K562 (cell line): Measurements from ENCODE around the gene CHAF1A. TPM values are rescaled to one million over a fixed set of nuclear protein-coding genes. Genes with fewer than 3 reads are reported as not detected.

ENCODE experiments used
- ATF7 ChIP-seq: fragments of 450-650 bp; IDR thresholded peaks from 2 replicates; pipeline ENCODE4 v1.7.1; 2014; ENCODE audit warnings: mild to moderate bottlenecking, moderate library complexity
- BRF2 ChIP-seq: IDR thresholded peaks from 3 replicates; pipeline ENCODE4 v1.6.1; 2011; ENCODE audit warnings: borderline replicate concordance, mild to moderate bottlenecking; ENCODE audit not compliant: insufficient read length, insufficient read depth
- CREB1 ChIP-seq, 2 experiments: sonication (generic) in 1 of 2; formaldehyde crosslinking in 1 of 2; IDR thresholded peaks; 2 replicates each; pipeline versions ENCODE4 v1.6.1 to v1.8.0; 2012 to 2022; ENCODE audit warnings: inconsistent platforms in 1 of 2, mild to moderate bottlenecking in 1 of 2, missing genetic modification reagents in 1 of 2, moderate library complexity in 1 of 2
- CREBBP ChIP-seq: IDR thresholded peaks from one replicate; pipeline ENCODE4 v1.6.1; 2012; ENCODE audit warnings: low read depth, mild to moderate bottlenecking, control low read depth, inconsistent platforms, low read length
- HMGXB4 ChIP-seq: sonication (generic); formaldehyde crosslinking; IDR thresholded peaks from 2 replicates; pipeline ENCODE4 v1.8.1; 2023; ENCODE audit warnings: mild to moderate bottlenecking, missing genetic modification reagents
- IRF2 ChIP-seq: sonication (generic); formaldehyde crosslinking; IDR thresholded peaks from 2 replicates; pipeline ENCODE4 v1.8.1; 2022; ENCODE audit warnings: mild to moderate bottlenecking, missing genetic modification reagents
- NEUROD1 ChIP-seq: fragments of 150-350 bp; IDR thresholded peaks from 2 replicates; pipeline ENCODE4 v1.6.1; 2014; ENCODE audit warnings: borderline replicate concordance, low read length, low read depth; ENCODE audit not compliant: partially characterized antibody
- PTRF ChIP-seq: fragments of 450-650 bp; IDR thresholded peaks from 2 replicates; pipeline ENCODE4 v1.6.1; 2016; ENCODE audit warnings: mild to moderate bottlenecking, missing genetic modification characterization, missing compliant biosample characterization
- RFX7 ChIP-seq: fragments of 250-450 bp; sonication (Bioruptor Pico); IDR thresholded peaks from 2 replicates; pipeline ENCODE4 v1.5.1; 2021; ENCODE audit warnings: mild to moderate bottlenecking
- RNF219 ChIP-seq: fragments of 250-450 bp; sonication (Bioruptor Pico); IDR thresholded peaks from 2 replicates; pipeline ENCODE4 v1.5.0; 2022; ENCODE audit warnings: mild to moderate bottlenecking
- SIRT6 ChIP-seq: IDR thresholded peaks from one replicate; pipeline ENCODE4 v1.6.1; 2012; ENCODE audit warnings: low read depth, mild to moderate bottlenecking, control low read depth, inconsistent platforms, low read length, moderate library complexity
- SMARCA5 ChIP-seq: fragments of 450-650 bp; IDR thresholded peaks from 2 replicates; pipeline ENCODE4 v1.6.1; 2016
- STAT5A ChIP-seq: IDR thresholded peaks from 2 replicates; pipeline ENCODE4 v1.6.1; 2012; ENCODE audit warnings: low read length, inconsistent platforms, borderline replicate concordance
- TEAD2 ChIP-seq: fragments of 450-650 bp; IDR thresholded peaks from 2 replicates; pipeline ENCODE4 v1.6.1; 2016; ENCODE audit warnings: missing genetic modification characterization, control low read depth, missing compliant biosample characterization
- ZEB2 ChIP-seq: fragments of 450-650 bp; IDR thresholded peaks from 2 replicates; pipeline ENCODE4 v1.6.1; 2016
- ZFPM2 ChIP-seq: fragments of 250-450 bp; sonication (Bioruptor Pico); IDR thresholded peaks from 2 replicates; pipeline ENCODE4 v1.5.1; 2022; ENCODE audit warnings: mild to moderate bottlenecking
- ZNF239 ChIP-seq: fragments of 250-450 bp; sonication (Bioruptor Pico); IDR thresholded peaks from 2 replicates; pipeline ENCODE4 v1.4.0; 2020; ENCODE audit warnings: mild to moderate bottlenecking
- ZNF583 ChIP-seq: fragments of 250-450 bp; sonication (Bioruptor Pico); IDR thresholded peaks from 2 replicates; pipeline ENCODE4 v1.4.0; 2020
- ZNF584 ChIP-seq: fragments of 200-800 bp; sonication (Bioruptor generic); IDR thresholded peaks from 2 replicates; pipeline ENCODE4 v1.6.1; 2016; ENCODE audit warnings: low read depth, mild to moderate bottlenecking, missing genetic modification characterization, missing compliant biosample characterization
- polyA plus RNA-seq, 8 experiments: library from polyadenylated mRNA; depleted of rRNA in 4 of 8; stranded (reverse) in 5 of 8; unstranded in 3 of 8; fragments of >200 nt; fragmentation: Nextera tagmentation in 2 of 8; fragmentation: Illumina TruSeq in 1 of 8; extraction: Ambion mirVana in 2 of 8; extraction: Trizol in 1 of 8; gene quantifications; 2 replicates each; pipeline versions ENCODE4 v1.2.1 to v1.2.3, GENCODE V29; 2011 to 2014; ENCODE audit warnings: inconsistent platforms in 1 of 8, missing spikeins in 1 of 8
- total RNA-seq, 7 experiments: library from RNA; depleted of rRNA in 6 of 7; stranded (reverse); fragments of >200 nt in 6 of 7; fragmentation: Illumina TruSeq in 2 of 7; extraction: Trizol in 2 of 7; gene quantifications; 2 replicates each; pipeline versions ENCODE4 v1.2.1 to v1.2.3, GENCODE V29; 2011 to 2021; ENCODE audit warnings: low replicate concordance in 1 of 7
- TF ChIP-seq, protein P1 (sequence below), 2 experiments: fragments of 450-650 bp; IDR thresholded peaks; 2 replicates each; pipeline ENCODE4 v1.6.1; 2016
- TF ChIP-seq, protein P2 (sequence below): fragments of 250-450 bp; sonication (Bioruptor Pico); IDR thresholded peaks from 2 replicates; pipeline ENCODE4 v1.5.0; 2021

CHAF1A gene
- total and polyA plus RNA-seq, 9 of the 15 experiments (the other 6 are each of a cell fraction or from before 2014, with no cell fraction given) = 1.6 to 86.9 (median 45.2) TPM

DNA sequence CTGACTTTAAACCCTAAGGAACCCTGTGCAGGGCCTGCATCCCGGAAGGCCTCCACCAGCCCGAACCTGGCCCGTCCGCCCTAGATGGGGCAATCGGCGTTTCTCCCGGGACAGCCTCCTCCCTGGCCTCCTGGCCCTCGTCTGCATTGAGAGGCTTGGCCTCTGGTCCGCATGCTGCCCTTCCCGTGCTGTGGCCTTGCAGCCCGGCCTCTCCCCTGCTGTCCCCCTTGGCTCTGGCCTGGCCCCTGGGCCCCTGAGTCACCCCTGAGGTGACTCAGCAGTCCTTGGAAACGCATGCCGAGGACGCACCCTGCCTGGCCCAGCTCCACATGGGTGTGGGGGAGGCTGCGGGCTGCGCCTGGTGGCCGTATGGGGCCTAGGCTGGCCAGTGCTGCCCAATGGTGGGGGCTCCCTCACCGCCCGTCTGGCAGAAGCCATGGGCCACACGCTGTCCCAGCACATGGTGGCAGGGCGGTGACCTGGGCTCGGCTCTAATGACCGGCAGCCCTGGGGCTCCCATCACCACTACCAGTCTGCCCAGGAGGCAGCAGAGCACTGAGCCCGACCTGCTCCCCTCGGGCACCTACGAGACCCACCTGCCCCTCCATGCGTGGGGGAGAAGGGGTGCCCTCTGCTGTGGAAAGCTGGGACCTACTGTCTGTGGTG is 27.8 kb upstream of the CHAF1A start (continued):
- no peak; the same call in 1 of the 2 replicates for TF ChIP-seq HMGXB4 (CRISPR knock-in tag)
- peak; percentile 90 for TF ChIP-seq NEUROD1
- TF ChIP-seq, protein P1, sequence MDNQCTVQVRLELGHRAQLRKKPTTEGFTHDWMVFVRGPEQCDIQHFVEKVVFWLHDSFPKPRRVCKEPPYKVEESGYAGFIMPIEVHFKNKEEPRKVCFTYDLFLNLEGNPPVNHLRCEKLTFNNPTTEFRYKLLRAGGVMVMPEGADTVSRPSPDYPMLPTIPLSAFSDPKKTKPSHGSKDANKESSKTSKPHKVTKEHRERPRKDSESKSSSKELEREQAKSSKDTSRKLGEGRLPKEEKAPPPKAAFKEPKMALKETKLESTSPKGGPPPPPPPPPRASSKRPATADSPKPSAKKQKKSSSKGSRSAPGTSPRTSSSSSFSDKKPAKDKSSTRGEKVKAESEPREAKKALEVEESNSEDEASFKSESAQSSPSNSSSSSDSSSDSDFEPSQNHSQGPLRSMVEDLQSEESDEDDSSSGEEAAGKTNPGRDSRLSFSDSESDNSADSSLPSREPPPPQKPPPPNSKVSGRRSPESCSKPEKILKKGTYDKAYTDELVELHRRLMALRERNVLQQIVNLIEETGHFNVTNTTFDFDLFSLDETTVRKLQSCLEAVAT (IDR thresholded peaks at IDR 0.05) = 0 out of 4 replicates have a peak, but pooled peaks of 1 of the 2 experiments have one; percentile 40
- TF ChIP-seq RNF219 (CRISPR knock-in tag) = no peak
- peak; percentile 76; the same call in 1 of the 2 replicates for TF ChIP-seq TEAD2 (tag)
- TF ChIP-seq ZNF583 (CRISPR knock-in tag) = peak; percentile 96
- TF ChIP-seq SMARCA5 = peak; percentile 86
- TF ChIP-seq RFX7 = peak; percentile 70; the same call in 1 of the 2 replicates
- TF ChIP-seq CREB1 (IDR thresholded peaks at IDR 0.05) = no peak; the same call in 1 of the 2 replicates
- TF ChIP-seq CREB1 (CRISPR knock-in tag; IDR thresholded peaks at IDR 0.05) = peak; percentile 78; the same call in 1 of the 2 replicates
- TF ChIP-seq ZEB2 = no peak; the same call in 1 of the 2 replicates
- peak; percentile 84 for TF ChIP-seq ATF7
- TF ChIP-seq ZNF239 (CRISPR knock-in tag) = peak; percentile 81
- TF ChIP-seq CREBBP = no peak
- no peak for TF ChIP-seq SIRT6
- TF ChIP-seq ZFPM2 (CRISPR knock-in tag) = no peak; the same call in 1 of the 2 replicates
- TF ChIP-seq ZNF584 (CRISPR knock-in tag) = peak; percentile 66; the same call in 1 of the 2 replicates
- TF ChIP-seq, protein P2, sequence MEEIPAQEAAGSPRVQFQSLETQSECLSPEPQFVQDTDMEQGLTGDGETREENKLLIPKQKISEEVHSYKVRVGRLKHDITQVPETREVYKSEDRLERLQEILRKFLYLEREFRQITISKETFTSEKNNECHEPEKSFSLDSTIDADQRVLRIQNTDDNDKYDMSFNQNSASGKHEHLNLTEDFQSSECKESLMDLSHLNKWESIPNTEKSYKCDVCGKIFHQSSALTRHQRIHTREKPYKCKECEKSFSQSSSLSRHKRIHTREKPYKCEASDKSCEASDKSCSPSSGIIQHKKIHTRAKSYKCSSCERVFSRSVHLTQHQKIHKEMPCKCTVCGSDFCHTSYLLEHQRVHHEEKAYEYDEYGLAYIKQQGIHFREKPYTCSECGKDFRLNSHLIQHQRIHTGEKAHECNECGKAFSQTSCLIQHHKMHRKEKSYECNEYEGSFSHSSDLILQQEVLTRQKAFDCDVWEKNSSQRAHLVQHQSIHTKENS (CRISPR knock-in tag) = no peak
- peak; percentile 60; the same call in 1 of the 2 replicates for TF ChIP-seq STAT5A
- TF ChIP-seq PTRF (tag) = no peak
- no peak for TF ChIP-seq IRF2
- TF ChIP-seq BRF2 = no peak
